Midbrain (tissue), 1 donor: ENCODE results near the gene DBN1.

Experiments
- DNase-seq: peaks from one replicate; lab custom pipeline; 2025; lab: John Stamatoyannopoulos, UW

The DBN1 gene

GRCh38 chr5:177504086-177505056, 30.9 kb upstream of the DBN1 start:
- DNase-seq = no peak

DNA sequence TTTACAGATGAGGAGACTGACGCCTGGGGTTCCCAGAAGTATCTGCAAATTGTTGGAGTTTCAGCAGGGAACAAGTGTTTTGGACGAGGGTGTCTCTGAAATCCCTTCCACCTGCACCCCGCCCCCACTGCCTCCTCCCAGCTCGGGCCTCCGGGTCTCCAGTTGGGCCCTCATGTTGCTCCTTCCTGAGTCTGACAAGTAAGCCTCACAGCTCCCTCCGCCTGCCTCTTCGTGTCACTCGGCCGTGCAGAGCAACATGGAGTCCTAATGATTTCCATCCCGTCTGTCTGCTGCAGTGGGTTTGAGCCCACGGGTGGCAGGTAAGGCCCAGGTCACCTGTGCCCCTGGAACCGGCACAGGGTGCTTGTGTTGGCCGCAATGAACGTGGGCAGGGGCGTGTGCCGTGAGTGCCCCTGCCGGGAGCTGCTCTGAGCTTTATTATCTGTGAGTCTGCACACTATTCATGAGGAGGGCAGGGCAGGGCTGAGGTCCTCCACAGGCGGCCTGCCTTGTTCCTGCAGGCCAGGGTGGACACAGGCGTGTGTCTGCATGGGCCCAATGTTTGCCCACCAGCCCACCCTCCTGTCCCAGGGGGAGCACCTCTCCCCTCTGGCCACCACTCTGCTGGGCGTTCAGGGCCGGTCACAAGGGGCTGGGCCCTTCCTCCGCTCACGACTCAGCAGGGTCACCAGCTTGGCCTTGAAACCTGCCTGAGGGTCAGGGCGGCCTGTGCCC, 30.1 kb upstream of the DBN1 start:
- DNase-seq = no peak

- DNase-seq = no peak
These were observed 29.5 kb upstream of the DBN1 start for GRCh38 chr5:177502886-177503285.

DNA sequence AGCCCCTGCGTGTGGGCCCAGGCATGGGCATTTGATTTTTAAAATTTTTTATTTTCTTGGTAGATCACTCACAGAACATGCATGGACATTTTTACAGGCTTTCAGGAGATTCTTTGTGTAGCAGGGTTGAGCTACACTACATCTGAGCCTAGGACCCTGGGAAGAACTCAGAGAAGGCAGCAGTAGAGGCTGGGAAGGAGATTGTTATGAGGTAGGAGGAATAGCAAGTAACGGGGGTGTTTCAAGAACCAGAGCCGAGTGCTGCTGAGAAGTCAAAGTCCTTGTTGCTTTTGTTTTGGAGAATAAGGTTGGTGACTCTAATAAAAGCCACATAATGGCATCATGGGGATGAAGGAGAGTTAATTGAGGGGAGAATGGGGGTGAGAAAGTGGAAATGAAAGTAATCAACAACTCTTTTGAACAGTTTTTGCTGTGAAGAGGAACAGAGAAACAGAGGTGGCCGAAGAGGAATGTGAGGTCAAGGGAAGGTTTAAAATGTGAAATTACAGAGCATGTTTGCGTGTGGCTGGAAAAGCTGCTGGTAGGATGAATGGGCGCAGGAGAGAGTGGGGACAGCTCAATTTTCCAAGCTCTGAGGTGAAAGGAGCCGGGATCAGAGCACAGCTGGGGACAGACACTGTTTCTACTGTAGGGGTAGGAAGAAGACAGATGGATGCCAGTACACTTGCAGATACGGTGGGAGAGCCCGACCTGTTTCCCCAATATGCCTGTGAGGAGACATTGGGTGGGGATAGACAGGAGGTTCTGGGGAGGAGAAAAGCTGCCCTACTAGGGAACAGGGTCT, 28.6 kb upstream of the DBN1 start:
- no peak for DNase-seq

DNA sequence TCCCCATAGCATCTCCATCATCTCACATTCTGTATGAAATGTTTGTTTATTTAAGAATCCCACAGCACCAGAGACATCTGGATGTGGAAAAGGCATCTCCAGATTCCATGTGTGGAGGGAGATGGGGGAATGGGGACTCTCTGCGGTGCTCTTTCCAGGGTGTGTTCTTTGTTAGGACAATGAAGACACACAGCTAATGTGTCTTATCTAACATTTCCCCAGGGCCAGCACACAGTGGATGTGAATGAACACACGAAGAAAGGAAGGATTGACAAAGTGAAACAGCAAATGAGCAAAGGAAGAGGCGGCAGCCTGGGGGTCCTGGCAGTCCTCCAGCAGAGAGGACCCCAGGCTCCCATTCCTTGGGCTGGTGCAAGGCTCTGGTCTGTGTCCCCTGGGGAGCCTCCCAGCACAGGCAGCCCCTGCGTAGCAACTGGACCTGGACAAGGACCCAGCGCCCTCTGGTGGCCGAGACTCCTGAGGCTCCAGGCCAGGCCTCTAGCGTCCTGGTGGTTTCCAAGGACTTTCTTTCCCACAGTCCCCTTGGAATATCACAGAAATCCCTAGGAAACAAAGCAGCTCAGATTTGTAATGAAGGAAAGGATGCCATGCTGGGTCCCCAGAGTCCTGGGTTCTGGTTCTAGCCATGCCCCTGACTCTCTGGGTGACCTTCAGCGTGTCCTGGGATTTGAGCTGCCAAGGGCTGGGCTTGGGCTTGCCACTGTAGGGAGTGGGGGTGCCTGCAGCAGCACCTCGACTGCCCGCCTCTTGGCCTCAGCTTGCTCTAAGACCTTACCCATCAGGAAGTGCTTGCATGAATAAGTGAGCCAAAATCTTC, 27.5 kb upstream of the DBN1 start:
- DNase-seq = peak; percentile 86

- DNase-seq = no peak
These were observed 26.4 kb upstream of the DBN1 start for GRCh38 chr5:177499842-177500241.

GRCh38 chr5:177498013-177498787, 24.8 kb upstream of the DBN1 start:
- DNase-seq = no peak

- DNase-seq = peak; percentile 83
These were observed 24.0 kb upstream of the DBN1 start, which contains the start of gene PDLIM7 for GRCh38 chr5:177497292-177498012. TSS of gene PDLIM7 (minus strand) at chr5:177497604. CDS start at chr5:177496512, 1,092 bp downstream.

- no peak for DNase-seq
These were observed 23.4 kb upstream of the DBN1 start for GRCh38 chr5:177496727-177497291.

GRCh38 chr5:177496070-177496726, 22.8 kb upstream of the DBN1 start:
- no peak for DNase-seq

GRCh38 chr5:177495243-177496060, 22.0 kb upstream of the DBN1 start:
- DNase-seq = no peak

DNA sequence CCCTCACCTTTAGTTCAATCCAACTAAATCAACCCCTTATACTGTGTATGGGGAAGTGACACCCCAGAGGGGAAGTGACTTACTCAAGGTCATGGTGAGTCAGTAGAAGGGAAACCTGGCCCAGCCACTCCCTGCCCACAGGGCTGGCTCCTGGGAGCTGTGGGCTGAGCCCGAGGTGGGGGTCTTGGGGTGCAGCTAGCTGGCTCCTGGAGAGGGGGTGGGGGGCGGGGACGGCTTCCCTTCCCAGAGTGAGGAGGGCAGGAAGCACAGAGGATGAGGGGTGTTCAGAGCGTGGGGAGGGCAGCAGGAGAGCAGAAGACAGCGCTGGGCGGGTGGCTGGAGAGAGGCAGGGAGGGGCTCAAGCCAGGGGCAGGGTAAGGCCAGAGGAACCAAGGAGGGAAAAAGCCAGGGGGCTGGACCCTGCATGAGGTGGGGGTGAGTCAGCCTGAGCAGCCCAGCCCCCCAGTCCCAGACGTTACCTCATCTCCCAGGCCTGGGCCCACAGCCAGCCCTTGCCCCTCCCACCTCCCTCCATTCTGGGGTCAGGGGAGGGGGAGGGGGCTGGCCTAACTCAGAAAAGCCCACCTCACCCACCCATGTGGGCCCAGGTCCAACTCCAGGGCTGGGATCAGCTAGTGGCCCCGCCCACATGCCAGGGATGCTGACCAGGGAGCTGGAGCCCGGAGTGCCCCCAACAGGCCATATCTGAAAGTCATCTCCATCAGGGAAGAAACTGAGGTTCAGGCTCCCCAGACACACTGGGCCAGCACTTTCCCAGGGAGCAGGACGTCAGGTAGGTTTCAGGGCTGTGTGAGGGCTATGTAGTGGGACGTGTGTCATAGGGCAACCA, 21.1 kb upstream of the DBN1 start:
- no peak for DNase-seq

- no peak for DNase-seq
These were observed 20.4 kb upstream of the DBN1 start for GRCh38 chr5:177493795-177494345.

- DNase-seq = no peak
These were observed 19.4 kb upstream of the DBN1 start for GRCh38 chr5:177492841-177493240.

- no peak for DNase-seq
These were observed 18.7 kb upstream of the DBN1 start for GRCh38 chr5:177491983-177492746.

- no peak for DNase-seq
These were observed 18.1 kb upstream of the DBN1 start for GRCh38 chr5:177491429-177491945.
